ENCODE results near the gene EFCAB6. TPM values are rescaled to one million over a fixed set of nuclear protein-coding genes. Genes with fewer than 3 reads are reported as not detected.

Gene EFCAB6
- total and polyA plus RNA-seq, 2 donors (not counting 3 experiments of a cell fraction or from before 2014, with no cell fraction given) = 0.07 to 0.31 TPM

GRCh38 chr22:43697894-43698293 is 114.2 kb downstream of the EFCAB6 start:
- no TSS peak for BruUV-seq (replicated peaks)
- H3K4me1 ChIP-seq (ENCODE audit: control insufficient read depth, extremely low read depth, insufficient read depth, low read length) = no peaks in the 10 kb centered on the region
- dilution Hi-C loops (cut with MboI; ENCODE audit: extremely low pct_ligation_motif_present, low sequenced_read_pairs) = no loop called here
- TF ChIP-seq FOS (IDR thresholded peaks at IDR 0.05; ENCODE audit: borderline replicate concordance, insufficient read depth, low read length) (no peak), MYC (IDR thresholded peaks at IDR 0.05; ENCODE audit: low read depth, low read length) (no peak), MAX (IDR thresholded peaks at IDR 0.05; ENCODE audit: insufficient read depth, insufficient read length) (no peak), CTCF (IDR thresholded peaks at IDR 0.05; ENCODE audit: extremely low read depth in 1 of 2, insufficient read depth in 1 of 2, low read depth in 1 of 2, low read length in 2 of 2) (no peak), EZH2 (IDR thresholded peaks at IDR 0.05; ENCODE audit: borderline replicate concordance, low read depth, low read length, severe bottlenecking) (no peak), JUN (IDR thresholded peaks at IDR 0.05; ENCODE audit: borderline replicate concordance, insufficient read depth, insufficient read length, low read depth) (no peak), POLR2AphosphoS5 (IDR thresholded peaks at IDR 0.05; ENCODE audit: insufficient read depth, low read depth, low read length) (no peak), GATA2 (IDR thresholded peaks at IDR 0.05; ENCODE audit: insufficient read depth, insufficient read length, low read depth, low read length) (no peak), POLR2A (IDR thresholded peaks at IDR 0.05; ENCODE audit: low read depth, low read length) (no peak)
- no peaks in the 10 kb centered on the region for H4K20me1 ChIP-seq (replicated peaks; ENCODE audit: control insufficient read depth, extremely low read depth, insufficient read depth, low read length)
- no peaks in the 10 kb centered on the region for H3K36me3 ChIP-seq (ENCODE audit: control insufficient read depth in 2 of 2, extremely low read depth in 1 of 2, insufficient read depth in 2 of 2, low read length in 2 of 2)
- H3K9me1 ChIP-seq (replicated peaks; ENCODE audit: control insufficient read depth, extremely low read depth, insufficient read depth, low read length) = no peaks in the 10 kb centered on the region
- FAIRE-seq (no peak), DNase-seq (ENCODE audit: low read depth, low spot score) (no peak)
- H3K79me2 ChIP-seq (ENCODE audit: control insufficient read depth, insufficient read depth, low read length) = no peaks in the 10 kb centered on the region
- no peak overlapping the region for H3K4me3 ChIP-seq (replicated peaks in 1 of 3; ENCODE audit: insufficient read depth in 1 of 3, low read depth in 1 of 3, low read length in 3 of 3)
- POLR2A ChIA-PET = no interaction called here
- H3K4me2 ChIP-seq (ENCODE audit: insufficient read depth, low read length) = no peak overlapping the region
- H3K27ac ChIP-seq (ENCODE audit: insufficient read depth, low read depth, low read length) = no peak overlapping the region
- no peak overlapping the region for H3K9ac ChIP-seq (replicated peaks; ENCODE audit: extremely low read depth, insufficient read depth, low read length)
- no peaks in the 10 kb centered on the region for H3K27me3 ChIP-seq (ENCODE audit: control insufficient read depth in 2 of 2, insufficient read depth in 2 of 2, low read length in 2 of 2)
- CTCF ChIA-PET = no interaction called here
- no peak overlapping the region for H2AFZ ChIP-seq (ENCODE audit: low read depth, low read length)
- no peaks in the 10 kb centered on the region for H3K9me3 ChIP-seq (replicated peaks; ENCODE audit: control insufficient read depth, insufficient read depth, low read length)
- intact Hi-C loops (cut with micrococcal nuclease) = no loop called here

Measured in endothelial cell of umbilical vein (primary cell).